Measurements from ENCODE around the gene PDE5A.

DNA sequence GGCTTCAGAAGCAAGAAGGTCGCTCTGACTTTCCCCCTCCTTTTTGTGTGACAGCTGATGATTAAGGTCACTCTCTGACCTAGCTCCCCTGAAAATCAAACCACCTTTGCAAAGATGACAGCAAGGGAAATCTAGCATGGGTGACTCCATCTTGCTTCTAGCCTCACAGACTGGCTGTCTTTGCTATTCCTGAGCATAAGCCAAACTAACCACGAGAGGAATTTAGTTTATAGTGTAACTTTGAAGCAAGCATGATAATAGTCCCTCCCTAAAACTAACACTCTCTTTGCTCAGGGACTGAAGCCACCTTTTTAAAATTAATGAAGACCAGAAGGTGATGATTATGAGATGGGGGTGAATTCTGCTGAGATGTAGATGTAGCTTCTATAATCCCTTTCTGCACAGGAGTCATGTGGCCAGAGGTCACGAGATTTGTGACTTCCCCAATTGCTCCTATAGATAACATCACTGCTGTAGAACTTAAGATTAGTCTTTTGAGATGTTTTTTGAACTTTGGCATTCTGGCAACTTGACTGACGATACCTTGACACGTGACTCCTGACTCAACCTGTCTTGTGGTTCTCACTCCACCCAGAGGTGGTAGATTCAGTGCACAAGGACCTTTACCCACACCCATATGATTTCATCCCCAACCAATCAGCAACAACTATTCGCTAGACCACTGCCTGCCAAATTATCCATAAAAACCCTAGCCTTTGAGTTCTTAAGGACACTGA lies 14.9 kb upstream of the PDE5A start:
- TF ChIP-seq SMC3 (IDR thresholded peaks at IDR 0.05; ENCODE audit: borderline replicate concordance, low read length) (no peak), NFIC (IDR thresholded peaks at IDR 0.05; ENCODE audit: low read depth, low read length) (no peak), EP300 (IDR thresholded peaks at IDR 0.05; ENCODE audit: borderline replicate concordance in 1 of 2, control insufficient read depth in 1 of 2, low read depth in 2 of 2, low read length in 2 of 2) (no peak), FOXM1 (IDR thresholded peaks at IDR 0.05; ENCODE audit: low read depth, low read length) (no peak), NBN (IDR thresholded peaks at IDR 0.05) (no peak), SP1 (IDR thresholded peaks at IDR 0.05; ENCODE audit: low read depth, low read length) (no peak), SMAD1 (IDR thresholded peaks at IDR 0.05; ENCODE audit: low read depth, partially characterized antibody) (no peak), POLR2A (IDR thresholded peaks at IDR 0.05; ENCODE audit: low read depth, low read length) (no peak), JUND (IDR thresholded peaks at IDR 0.05; ENCODE audit: low read depth, low read length) (no peak)
- TF ChIP-seq, protein P1, sequence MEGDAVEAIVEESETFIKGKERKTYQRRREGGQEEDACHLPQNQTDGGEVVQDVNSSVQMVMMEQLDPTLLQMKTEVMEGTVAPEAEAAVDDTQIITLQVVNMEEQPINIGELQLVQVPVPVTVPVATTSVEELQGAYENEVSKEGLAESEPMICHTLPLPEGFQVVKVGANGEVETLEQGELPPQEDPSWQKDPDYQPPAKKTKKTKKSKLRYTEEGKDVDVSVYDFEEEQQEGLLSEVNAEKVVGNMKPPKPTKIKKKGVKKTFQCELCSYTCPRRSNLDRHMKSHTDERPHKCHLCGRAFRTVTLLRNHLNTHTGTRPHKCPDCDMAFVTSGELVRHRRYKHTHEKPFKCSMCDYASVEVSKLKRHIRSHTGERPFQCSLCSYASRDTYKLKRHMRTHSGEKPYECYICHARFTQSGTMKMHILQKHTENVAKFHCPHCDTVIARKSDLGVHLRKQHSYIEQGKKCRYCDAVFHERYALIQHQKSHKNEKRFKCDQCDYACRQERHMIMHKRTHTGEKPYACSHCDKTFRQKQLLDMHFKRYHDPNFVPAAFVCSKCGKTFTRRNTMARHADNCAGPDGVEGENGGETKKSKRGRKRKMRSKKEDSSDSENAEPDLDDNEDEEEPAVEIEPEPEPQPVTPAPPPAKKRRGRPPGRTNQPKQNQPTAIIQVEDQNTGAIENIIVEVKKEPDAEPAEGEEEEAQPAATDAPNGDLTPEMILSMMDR (IDR thresholded peaks at IDR 0.05 in 2 of 3, conservative IDR thresholded peaks at IDR 0.05 in 1 of 3; ENCODE audit: control insufficient read depth in 2 of 3, extremely low read depth in 1 of 3, insufficient read depth in 1 of 3, low read depth in 3 of 3, low read length in 3 of 3) = no peak

Data from GM12878 (cell line).